GM23248 (cell line): ENCODE measurements around the gene ANKRD53. TPM values are rescaled to one million over a fixed set of nuclear protein-coding genes. Genes with fewer than 3 reads are reported as not detected.
A peak's percentile ranks its signal among the peaks of the same experiment; 100 is the strongest.

Source experiments
- DNase-seq: peaks from one replicate; pipeline ENCODE4 v3.0.0-alpha.2; 2015
- H2AFZ ChIP-seq: fragments of 200-600 bp; sonication (generic); 2 replicates; pipeline ENCODE4 v1.6.1; 2016; ENCODE audit warnings: antibody characterized with exemption
- H3F3A ChIP-seq: fragments of 200-600 bp; sonication (generic); 2 replicates; pipeline ENCODE4 v1.6.1; 2016; ENCODE audit warnings: mild to moderate bottlenecking, antibody characterized with exemption, mixed run types; ENCODE audit not compliant: insufficient read depth
- H3K27ac ChIP-seq: fragments of 200-600 bp; sonication (generic); 2 replicates; pipeline ENCODE4 v1.5.1; 2016; ENCODE audit warnings: mild to moderate bottlenecking
- H3K27me3 ChIP-seq: fragments of 200-600 bp; sonication (generic); replicated peaks from 2 replicates; pipeline ENCODE4 v1.6.1; 2016; ENCODE audit warnings: mild to moderate bottlenecking; ENCODE audit not compliant: insufficient read depth
- H3K36me3 ChIP-seq: fragments of 200-600 bp; sonication (generic); 2 replicates; pipeline ENCODE4 v1.6.1; 2016; ENCODE audit warnings: low read depth, mild to moderate bottlenecking
- H3K4me1 ChIP-seq: fragments of 200-600 bp; sonication (generic); 2 replicates; pipeline ENCODE4 v1.6.1; 2016; ENCODE audit warnings: mild to moderate bottlenecking; ENCODE audit not compliant: insufficient read depth
- H3K4me2 ChIP-seq: fragments of 200-600 bp; sonication (generic); one replicate; pipeline ENCODE4 v1.6.1; 2016; ENCODE audit warnings: mild to moderate bottlenecking; ENCODE audit not compliant: unreplicated experiment
- H3K4me3 ChIP-seq: fragments of 200-600 bp; sonication (generic); 2 replicates; pipeline ENCODE4 v1.5.1; 2016; ENCODE audit warnings: mild to moderate bottlenecking
- H3K79me2 ChIP-seq: fragments of 200-600 bp; sonication (generic); 2 replicates; pipeline ENCODE4 v1.6.1; 2016; ENCODE audit warnings: mild to moderate bottlenecking; ENCODE audit not compliant: insufficient read depth
- H3K9ac ChIP-seq: fragments of 200-600 bp; sonication (generic); 2 replicates; pipeline ENCODE4 v1.6.1; 2016; ENCODE audit warnings: mild to moderate bottlenecking
- H3K9me2 ChIP-seq: fragments of 200-600 bp; sonication (generic); 2 replicates; pipeline ENCODE4 v1.6.1; 2016; ENCODE audit warnings: mixed run types, mild to moderate bottlenecking, moderate library complexity; ENCODE audit not compliant: insufficient read depth
- H3K9me3 ChIP-seq: fragments of 200-600 bp; sonication (generic); one replicate; pipeline ENCODE4 v1.6.1; 2017; ENCODE audit warnings: low read depth
- H4K20me1 ChIP-seq: fragments of 200-600 bp; sonication (generic); 2 replicates; pipeline ENCODE4 v1.6.0; 2016; ENCODE audit not compliant: insufficient read depth
- EZH2 ChIP-seq: fragments of 200-600 bp; sonication (generic); IDR thresholded peaks from 2 replicates; pipeline ENCODE4 v1.6.1; 2018; ENCODE audit warnings: antibody characterized with exemption, mild to moderate bottlenecking; ENCODE audit not compliant: insufficient read depth, poor library complexity, severe bottlenecking
- EZH2phosphoT487 ChIP-seq: fragments of 200-600 bp; sonication (generic); IDR thresholded peaks from 2 replicates; pipeline ENCODE4 v1.6.1; 2018; ENCODE audit warnings: antibody characterized with exemption, moderate library complexity, mild to moderate bottlenecking, low read depth; ENCODE audit not compliant: insufficient read depth
- WGBS, 2 experiments: methylation state at CpG; one replicate each; pipeline ENCODE4 v1.1.6; 2015 to 2017; ENCODE audit warnings: low lambda C conversion rate in 2 of 2, low coverage in 1 of 2; ENCODE audit errors: missing lambda C conversion rate in 2 of 2; 5-methylcytosine and 5-hydroxymethylcytosine counted together
- in situ Hi-C: fragments of 300-500 bp; cut with MboI; formaldehyde crosslinking; loops from 2 replicates; pipeline ENCODE4 v1.15.0; 2020
- polyA plus RNA-seq: library from polyadenylated mRNA; unstranded; fragments of >200 nt; fragmentation: Nextera tagmentation; extraction: Ambion mirVana; gene quantifications from 2 replicates; pipeline ENCODE4 v1.2.1, GENCODE V29; 2016
- total RNA-seq: library from RNA; depleted of rRNA; stranded (reverse); fragments of >200 nt; shearing (Covaris generic); gene quantifications from 2 replicates; pipeline ENCODE4 v1.2.3, GENCODE V29; 2014

The ANKRD53 gene
- total and polyA plus RNA-seq, 2 experiments from 2014 or later, result 1.2 TPM; not detected in 1

DNA sequence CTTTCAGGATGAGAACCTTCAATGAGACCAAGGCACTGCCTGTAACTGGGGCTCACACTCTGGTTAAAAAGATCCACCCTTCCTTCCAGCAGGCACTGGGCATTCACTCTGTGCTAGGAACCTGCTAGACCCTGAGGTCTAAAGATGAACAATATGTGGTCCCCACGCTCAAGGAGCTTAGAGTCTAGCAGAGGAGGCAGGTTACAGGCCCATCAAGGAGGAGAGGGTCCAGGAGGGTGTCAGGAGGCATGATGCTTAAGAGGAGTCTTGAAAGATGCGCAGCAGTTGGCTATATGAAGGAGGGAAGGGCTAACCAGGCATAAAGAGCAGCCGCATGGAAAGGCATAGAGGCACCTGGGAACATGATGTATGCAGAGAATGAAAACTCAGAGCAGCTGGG is 4.5 kb downstream of the ANKRD53 start:
- in situ Hi-C loops, result no loop called here
- Histone ChIP-seq H3K4me2 (no peak overlapping the region), H3K27me3 (no peaks in the 10 kb centered on the region), H3K4me1 (peaks cover 3% of the 10 kb centered on the region), H3F3A (peaks cover 2% of the 10 kb centered on the region; the same call in 1 of the 2 replicates), H3K4me3 (no peak overlapping the region), H3K27ac (no peak overlapping the region), H3K9me2 (no peaks in the 10 kb centered on the region), H3K36me3 (0 out of 2 replicates have a peak, but pooled peaks cover 4% of the 10 kb centered on the region), H2AFZ (no peak overlapping the region), H3K79me2 (no peaks in the 10 kb centered on the region), H3K9ac (no peak overlapping the region), H4K20me1 (no peaks in the 10 kb centered on the region), H3K9me3 (no peaks in the 10 kb centered on the region)
- DNase-seq, result no peak
- WGBS, 2 experiments, result 85 to 95% methylated on average over 3 of the region's 3 CpGs
- TF ChIP-seq EZH2, result no peak
- no peak for TF ChIP-seq EZH2phosphoT487

DNA sequence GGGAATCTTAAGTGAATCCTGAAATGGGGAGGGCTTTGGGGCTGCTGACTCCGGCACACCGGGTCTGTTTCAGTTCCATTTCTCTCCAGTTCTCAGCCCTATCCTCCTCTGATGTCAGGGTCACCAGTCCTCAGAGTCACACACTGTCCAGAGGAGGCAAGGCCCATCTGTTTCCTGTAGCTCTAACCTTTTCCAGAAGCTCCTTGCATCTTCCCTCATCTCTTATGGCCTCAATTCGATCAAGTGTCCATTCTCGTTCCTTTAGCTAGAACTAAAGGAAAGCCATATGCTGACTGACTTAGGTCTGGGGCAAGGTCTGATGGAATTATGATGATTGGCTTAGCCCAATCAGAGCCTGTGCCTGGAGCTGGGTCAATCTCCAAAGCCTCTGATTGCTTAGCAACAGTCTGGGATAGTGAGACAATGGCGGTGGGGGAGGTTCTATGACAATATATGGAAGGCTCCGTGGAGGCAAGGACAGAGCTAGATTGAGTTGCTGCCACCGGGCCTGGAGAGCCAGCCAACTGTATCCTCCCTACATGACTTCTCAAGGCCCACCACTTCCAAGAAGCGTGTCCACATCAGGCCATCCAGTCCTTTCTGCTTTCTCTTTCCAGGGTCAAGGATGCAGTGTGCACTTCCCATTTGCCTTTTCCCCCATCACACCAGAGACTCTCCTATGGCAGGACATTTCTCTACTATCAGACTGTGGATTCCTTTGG is 5.2 kb downstream of the ANKRD53 start:
- Histone ChIP-seq H3K4me3 (no peak overlapping the region), H2AFZ (no peak overlapping the region), H3K4me1 (no peaks in the 10 kb centered on the region), H3F3A (no peaks in the 10 kb centered on the region), H3K9me3 (no peaks in the 10 kb centered on the region), H3K4me2 (no peak overlapping the region), H3K36me3 (0 out of 2 replicates have a peak, but pooled peaks cover 6% of the 10 kb centered on the region), H3K9me2 (no peaks in the 10 kb centered on the region), H3K79me2 (no peaks in the 10 kb centered on the region), H3K27me3 (no peaks in the 10 kb centered on the region), H3K9ac (no peak overlapping the region), H3K27ac (no peak overlapping the region), H4K20me1 (no peaks in the 10 kb centered on the region)
- in situ Hi-C loops, result no loop called here
- 76 to 81% methylated on average over 8 of the region's 8 CpGs for WGBS, 2 experiments
- no peak for DNase-seq
- TF ChIP-seq EZH2 (no peak), EZH2phosphoT487 (no peak)

DNA sequence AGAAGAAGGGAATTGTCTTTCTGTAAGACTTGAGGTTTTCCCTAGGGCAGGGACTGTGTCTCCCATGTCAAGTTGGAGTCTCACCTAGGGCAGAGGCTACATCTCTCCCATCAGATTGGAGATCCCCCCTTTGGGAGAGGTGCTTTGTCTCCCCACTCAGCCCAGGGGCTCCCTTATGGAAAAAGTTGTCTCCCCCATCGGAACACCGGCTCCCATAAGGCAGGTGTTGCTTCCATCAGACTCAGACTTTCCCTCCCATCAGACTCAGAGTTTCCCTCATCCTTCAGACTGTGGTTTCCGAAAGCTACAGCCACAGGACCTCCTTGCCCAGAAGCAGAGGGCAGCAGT is 5.8 kb downstream of the ANKRD53 start:
- Histone ChIP-seq H3K9me3 (no peaks in the 10 kb centered on the region), H3K36me3 (peaks cover 6% of the 10 kb centered on the region; the same call in 1 of the 2 replicates), H3K79me2 (no peaks in the 10 kb centered on the region), H3K4me3 (no peak overlapping the region), H3K27me3 (no peaks in the 10 kb centered on the region), H3K4me1 (no peaks in the 10 kb centered on the region), H3F3A (no peaks in the 10 kb centered on the region), H3K4me2 (no peak overlapping the region), H3K9me2 (no peaks in the 10 kb centered on the region), H4K20me1 (no peaks in the 10 kb centered on the region), H2AFZ (no peak overlapping the region), H3K27ac (no peak overlapping the region), H3K9ac (no peak overlapping the region)
- TF ChIP-seq EZH2, result no peak
- no peak for TF ChIP-seq EZH2phosphoT487
- in situ Hi-C loops, result no loop called here
- 63 to 65% methylated on average over 3 of the region's 3 CpGs for WGBS, 2 experiments
- DNase-seq, result no peak

DNA sequence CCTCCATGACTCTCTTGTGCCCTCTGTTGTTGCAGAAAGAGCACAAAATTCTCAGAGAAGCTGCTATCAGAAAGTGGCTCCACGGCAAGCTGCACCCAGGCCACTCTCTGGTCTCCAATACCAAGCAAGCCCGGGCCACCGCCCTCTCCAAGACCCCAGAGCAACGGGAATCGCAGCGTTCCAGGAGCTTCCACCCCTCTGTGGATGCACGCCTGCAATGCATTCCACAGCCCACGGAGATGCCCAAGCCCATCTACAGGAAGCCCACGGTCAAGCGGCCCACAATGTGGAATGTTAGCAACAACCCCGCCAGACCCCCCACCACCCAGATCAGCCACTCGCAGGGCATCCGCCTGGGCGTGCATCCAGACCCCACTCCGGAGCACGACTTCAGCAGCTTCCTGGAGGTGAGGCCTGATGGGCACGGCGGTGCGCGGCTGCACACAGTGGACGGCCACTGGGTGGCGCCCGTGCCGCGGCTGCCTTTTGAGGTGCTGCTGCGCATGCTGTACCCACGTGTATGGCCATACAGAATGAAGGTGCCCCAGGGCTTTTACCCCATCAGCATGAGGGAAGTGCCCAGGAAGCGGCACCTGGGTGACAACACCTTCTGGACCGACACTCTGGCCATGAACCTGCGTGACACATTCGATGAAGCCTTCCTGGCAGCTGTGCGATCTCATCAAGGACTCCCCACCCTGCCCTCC is 6.3 kb downstream of the ANKRD53 start:
- TF ChIP-seq EZH2phosphoT487 (no peak), EZH2 (no peak)
- H3K9ac ChIP-seq, result no peak overlapping the region
- 0 out of 2 replicates have a peak, but pooled peaks cover under 1% of the 10 kb centered on the region for H3K79me2 ChIP-seq
- WGBS, 2 experiments, result 60 to 67% methylated on average over 26 to 32 of the region's 32 CpGs
- no peak overlapping the region for H3K4me2 ChIP-seq
- no peak overlapping the region for H3K27ac ChIP-seq
- in situ Hi-C loops, result no loop called here
- no peaks in the 10 kb centered on the region for H3K9me3 ChIP-seq
- H3K9me2 ChIP-seq, result no peaks in the 10 kb centered on the region
- H3K4me3 ChIP-seq, result no peak overlapping the region
- DNase-seq, result peak; percentile 61
- H4K20me1 ChIP-seq, result no peaks in the 10 kb centered on the region
- H3F3A ChIP-seq, result no peaks in the 10 kb centered on the region
- no peaks in the 10 kb centered on the region for H3K4me1 ChIP-seq
- H3K36me3 ChIP-seq, result peaks cover 6% of the 10 kb centered on the region; the same call in 1 of the 2 replicates
- H2AFZ ChIP-seq, result no peak overlapping the region
- no peaks in the 10 kb centered on the region for H3K27me3 ChIP-seq
